Fibroblast of skin of left quadriceps (primary cell): ENCODE results near the gene MPPED1.

Source experiments
- DNase-seq, 2 experiments: peaks; one replicate each; pipeline ENCODE4 v3.0.0-alpha.2; 2013; ENCODE audit warnings: low read depth in 2 of 2

MPPED1 gene

DNA sequence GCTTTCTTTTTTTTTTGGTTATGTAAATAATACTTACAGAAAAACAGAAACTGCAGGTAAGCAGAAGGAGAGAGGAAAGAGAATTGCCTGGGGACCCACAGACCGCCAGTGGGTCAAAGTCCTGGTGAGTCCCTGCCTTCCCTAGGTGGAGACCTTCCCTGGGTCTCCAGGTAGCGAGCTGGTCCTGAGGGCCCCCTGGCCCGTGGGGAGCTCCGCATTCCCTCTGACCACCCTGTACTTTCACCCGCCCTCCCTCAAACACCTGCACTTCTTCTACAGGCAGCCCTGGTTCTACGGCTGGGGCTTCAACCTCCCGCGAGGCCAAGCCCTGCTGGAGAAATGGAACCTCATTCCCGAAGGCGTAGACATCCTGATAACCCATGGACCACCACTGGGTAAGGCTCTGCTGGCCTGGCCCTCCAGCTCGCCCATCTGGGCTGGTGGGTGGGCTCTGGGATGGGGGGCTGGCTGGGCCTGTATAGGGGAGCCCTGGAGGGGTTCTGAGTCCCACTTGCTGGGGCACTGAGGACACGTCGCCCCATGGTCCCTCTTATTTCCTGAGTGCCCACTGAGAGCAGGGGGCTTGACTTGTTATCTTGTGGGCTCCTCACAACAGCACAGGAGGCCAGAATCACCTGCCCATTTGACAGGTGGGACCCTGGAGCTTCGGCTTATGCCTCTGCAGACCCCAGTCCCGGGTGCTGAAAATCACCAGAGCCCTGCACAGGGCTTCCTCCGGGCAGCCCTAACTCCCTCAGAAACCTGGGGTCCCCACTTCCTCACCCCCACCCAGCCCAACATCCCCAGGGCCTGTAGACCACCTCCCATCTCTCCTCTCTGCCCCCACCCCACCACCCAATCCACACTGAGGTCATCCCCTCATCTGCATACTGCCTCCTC is 86.4 kb downstream of the MPPED1 start:
- DNase-seq = no peak

DNA sequence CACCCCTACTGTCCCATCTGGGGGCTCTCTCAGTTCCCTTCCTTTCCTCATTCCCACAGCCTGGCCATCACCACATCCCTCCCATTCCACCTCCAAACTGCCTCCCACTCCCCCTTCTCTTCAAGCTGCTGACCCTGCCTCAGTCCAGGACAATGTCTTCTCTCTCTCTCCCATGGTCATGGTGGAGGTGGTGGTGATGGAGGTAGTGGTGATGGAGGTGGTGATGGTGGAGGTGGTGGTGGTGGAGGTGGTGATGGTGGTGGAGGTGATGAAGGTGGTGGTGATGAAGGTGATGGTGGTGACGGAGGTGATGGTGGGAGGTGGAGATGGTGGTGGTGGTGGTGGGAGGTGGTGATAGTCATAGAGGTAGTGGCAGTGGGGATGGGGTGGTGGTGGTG is 87.0 kb downstream of the MPPED1 start:
- DNase-seq = no peak

DNA sequence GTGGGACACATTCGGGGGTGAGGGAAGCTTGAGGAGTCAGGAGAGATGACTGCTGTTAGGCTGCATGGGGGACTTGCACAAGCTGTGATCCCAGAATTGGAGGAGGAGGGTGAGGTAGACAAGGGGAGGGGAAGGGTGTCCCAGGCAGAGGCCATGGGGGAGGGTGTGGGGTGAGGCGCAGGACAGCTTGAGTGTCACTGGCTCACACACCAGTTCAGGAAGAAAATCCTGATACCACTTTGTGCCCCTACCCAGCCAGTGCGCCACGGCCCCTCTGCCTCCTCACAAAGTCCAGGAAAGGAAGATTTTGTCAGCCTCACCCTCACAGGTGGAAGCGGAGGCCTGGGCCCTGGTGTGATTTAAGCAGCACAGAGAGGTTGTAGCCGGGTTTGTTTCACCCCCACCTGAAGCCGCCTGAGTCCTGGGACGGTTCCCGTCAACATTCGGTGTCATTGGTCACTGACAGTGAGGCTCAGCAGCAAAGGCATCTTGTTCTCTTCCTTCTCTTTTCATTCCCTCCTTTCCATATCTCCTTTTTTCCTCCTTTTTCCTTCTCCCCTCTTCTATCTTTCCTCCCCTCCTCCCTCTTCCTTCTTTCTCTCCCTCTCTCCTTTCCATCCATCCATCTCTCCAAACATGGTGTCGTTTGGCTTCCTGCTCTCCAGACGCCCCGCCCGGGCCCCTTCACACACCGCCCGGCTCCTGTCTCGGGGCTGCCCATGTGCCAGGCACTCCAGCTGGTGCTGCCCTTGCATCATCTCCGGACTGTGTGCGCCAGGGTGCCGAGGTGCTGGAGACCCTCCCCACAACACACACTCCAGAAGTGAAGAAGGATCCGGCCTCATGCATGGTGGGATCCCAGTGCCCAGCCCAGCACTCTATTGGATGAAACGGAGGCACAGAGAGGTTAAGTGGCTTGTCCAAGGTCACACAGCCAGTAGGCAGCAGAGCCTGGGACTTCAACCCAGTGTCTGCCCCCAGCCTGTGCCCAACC is 89.3 kb downstream of the MPPED1 start:
- DNase-seq = no peak

DNA sequence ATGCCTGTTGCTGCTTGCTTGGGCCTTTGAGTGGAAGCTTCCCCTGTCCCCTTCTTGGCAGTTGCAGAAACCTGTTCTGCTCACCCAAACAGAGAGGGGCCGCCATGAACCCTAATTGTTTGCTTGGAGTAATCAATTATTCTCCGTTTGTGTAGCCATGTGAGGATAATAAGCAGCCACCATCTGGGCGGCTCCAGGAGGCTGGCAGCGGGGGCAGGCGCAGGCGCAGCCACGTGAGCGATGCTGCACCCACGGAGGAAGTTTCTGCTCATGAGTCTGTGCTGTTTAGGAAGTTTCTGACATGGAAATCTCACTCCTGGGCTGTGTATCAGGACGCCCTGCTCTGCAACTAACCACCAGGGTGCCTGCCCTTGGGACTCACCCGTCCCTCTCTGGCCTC is 90.1 kb downstream of the MPPED1 start:
- no peak for DNase-seq

DNA sequence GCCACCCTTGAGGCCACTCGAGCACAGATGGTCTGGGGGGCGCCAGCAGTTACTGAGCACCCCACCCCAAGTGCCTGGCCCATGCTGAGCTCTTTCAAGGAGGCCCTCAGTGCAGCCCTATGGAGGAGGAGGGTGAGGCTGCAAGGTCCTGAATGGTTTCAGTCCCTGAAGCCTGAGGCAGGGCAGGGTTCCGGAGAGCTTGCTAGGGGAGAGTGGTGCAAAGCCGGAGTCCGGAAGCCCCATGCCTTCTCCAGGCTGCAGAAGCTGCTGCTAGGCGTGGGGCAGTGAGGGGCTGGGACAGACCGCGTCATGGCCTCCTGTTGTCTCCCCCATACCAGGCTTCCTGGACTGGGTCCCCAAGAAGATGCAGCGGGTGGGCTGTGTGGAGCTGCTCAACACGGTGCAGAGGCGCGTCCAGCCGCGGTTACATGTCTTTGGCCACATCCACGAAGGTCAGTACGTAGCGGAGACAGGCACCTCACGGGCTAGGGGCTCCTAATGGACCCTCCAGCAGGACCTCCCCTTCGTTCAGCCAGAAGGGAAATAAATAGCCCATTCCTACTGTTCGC is 90.6 kb downstream of the MPPED1 start:
- no peak for DNase-seq

DNA sequence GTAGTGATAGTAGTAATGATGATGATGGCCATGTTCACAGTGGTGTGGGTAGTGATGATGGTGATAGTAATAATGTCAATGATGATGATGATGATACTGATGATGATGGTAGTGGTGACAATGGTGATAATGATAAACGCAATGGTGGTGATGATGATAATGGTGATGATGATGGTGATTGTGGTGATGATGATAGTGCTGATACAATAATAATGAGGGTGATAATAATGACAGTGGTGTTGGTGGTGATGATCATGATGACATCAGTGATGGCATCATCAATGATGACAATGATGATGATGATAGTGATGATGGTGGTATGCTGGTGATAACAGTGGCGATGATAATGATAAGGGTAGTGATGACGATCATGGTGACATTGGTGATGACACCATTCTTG is 92.3 kb downstream of the MPPED1 start:
- no peak for DNase-seq

DNA sequence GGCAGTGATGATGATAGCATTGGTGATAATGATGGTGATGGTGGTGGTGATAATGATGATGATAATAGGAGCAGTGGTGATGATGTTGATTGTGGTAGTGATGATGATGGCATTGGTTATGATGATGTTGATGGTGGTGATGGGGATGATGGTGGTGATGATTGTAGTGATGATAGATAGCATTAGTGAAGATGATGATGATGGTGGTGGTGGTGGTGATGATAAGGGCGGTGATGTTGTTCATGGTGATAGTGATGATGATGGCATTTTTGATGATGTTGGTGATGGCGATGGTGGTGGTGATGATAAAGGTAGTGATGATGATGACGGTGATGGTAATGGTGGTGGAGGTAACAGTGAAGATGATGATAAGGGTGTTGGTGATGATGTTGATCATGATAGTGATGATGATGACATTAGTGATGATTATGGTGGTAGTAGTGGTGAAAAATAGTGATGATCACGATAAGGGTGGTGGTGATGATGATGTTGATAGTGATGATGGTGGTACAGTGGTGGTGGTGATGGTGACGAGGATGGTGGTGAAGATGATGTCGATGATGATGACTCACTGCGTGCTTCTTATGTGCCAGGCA is 93.0 kb downstream of the MPPED1 start:
- no peak for DNase-seq

DNA sequence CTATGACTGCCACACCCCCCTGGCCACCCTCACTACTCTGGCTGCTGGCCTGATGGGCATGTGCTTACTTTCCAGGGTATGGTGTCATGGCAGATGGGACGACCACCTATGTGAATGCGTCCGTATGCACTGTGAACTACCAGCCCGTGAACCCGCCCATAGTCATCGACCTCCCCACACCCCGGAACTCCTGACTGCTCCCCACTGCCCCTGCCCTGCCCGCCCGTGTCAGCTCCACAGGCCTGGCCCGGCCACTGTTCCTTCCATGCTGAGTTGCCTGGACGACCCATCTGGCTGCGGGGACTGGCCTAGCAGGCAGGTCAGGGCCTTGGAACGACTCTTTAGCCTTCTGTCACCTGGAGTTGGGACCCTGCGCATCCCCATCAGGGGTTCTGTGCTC is 93.6 kb downstream of the MPPED1 start:
- no peak for DNase-seq

DNA sequence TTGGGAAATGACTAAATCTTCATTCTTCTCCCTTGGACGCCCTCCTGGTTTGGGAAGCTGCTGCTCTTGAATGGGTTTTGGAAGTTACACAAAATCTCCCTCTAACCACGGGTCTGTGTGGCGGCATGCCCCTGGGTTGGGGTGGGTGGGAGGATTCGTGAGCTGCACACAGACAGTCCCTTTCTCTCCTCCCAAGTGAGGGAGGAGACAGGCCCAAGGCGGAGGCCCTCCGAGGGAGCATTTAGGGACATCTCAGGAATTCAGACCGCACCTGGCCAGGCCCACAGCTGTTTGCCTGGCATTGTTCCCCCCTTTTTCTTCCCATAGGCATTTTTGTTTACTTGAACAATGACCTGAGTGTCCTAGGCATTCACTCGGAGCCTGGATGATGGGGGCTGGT is 94.1 kb downstream of the MPPED1 start:
- DNase-seq = no peak

DNA sequence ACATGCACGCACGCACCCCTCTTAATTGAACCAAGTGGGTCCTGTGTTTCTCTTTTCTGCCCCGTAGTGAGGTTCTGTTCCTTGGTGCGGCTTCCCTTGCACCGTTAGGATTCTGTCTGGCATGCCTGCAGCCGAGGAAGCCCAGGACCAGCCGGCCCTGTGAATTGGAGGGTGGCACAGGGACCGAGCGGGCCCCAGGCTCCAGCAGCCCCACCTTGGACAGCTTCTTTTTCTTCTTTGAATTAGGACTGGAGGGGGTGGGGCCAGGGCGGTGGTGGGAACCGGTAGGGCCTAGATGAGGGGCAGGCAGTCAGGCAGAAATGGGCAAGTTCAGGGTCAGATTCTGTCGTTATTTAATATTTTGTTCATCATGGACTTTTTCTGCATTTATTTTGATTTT is 94.7 kb downstream of the MPPED1 start:
- no peak for DNase-seq

DNA sequence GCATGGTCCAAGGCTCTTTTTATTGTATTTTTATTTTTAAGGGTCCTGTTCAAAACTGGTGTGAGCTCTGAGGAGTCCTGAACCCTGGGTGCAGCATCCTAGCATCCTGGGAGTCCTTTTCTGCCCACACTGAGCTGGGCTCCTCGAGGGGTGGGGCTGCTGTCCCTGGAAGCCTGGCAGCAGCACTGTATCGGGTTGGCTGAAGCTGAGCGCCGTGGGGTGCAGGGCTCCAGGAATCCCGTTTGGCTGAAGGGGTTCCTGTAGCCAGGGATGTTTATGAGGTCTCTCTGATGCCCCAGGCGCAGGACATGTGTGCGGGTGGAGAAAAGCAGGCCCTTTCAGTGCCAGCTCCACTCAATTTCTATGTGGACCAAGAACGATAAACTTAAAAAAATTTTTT is 95.4 kb downstream of the MPPED1 start:
- no peak for DNase-seq

DNA sequence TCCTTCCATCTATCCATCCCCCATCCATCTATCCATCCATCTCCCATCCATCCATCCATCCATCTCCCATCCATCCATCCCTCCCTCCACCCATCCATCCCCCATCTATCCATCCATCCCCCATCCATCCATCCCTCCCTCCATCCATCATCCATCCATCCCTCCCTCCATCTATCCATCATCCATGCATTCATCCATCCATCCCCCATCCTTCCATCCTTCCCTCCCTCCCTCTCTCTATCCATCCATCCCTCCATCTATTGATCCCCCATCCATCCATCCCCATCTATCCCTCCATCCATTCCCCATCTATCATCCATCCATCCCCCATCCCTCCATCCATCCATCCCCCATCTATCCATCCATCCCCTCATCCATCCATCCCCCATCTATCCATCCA is 96.7 kb downstream of the MPPED1 start:
- no peak for DNase-seq

DNA sequence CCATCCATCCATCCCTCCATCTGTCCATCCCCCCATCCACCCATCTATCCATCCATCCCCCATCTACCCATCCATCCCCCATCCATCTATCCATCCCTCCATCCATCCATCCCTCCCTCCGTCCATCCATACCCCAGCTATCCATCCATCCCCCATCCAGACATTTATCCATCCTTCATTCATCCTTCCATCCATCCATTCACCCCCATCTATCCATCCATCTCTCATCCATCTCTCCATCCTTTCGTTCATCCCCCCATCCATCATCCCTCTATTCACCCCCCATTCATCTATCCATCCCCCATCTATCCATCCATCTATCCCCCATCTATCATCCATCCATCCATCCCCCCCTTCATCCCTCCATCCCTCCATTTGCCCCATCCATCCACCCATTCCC is 97.5 kb downstream of the MPPED1 start:
- DNase-seq = no peak

DNA sequence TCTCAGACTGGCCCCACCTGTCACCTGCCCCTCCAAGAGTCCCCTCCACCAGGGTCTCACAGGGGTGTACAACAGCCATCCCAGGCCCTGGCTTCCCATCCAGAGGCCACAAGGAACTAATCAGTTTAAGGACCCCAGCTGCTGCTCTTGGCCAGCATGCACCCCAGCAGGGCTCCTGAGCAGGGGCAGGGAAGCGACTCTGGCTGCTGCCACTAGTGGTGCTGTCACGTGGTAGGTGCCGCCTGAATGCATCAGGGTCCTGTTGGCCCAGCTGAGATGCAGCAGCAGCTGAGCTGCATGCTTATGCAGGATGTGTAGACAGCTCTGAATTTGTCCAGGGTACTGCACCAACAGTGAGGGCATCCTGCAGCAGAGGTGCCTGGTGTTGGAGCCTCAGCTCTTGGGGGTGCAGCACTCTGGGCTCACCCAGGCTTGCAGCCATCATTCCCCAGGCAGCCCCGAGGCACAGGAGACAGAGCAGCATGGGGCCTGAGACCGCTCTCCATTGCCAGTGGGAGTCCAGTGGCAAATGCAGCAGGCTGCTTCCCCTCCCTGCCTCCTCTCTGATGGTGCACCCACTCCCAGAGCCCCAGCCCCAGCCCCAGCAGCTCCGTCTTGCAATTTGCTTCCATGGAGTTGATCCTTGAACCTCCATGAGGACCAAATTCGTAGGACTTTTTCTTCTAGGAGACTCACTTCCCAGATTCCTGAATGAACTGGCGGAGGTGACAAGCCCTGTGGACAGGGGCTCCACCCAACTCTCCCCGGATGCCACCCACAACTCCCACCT is 98.7 kb downstream of the MPPED1 start:
- no peak for DNase-seq

DNA sequence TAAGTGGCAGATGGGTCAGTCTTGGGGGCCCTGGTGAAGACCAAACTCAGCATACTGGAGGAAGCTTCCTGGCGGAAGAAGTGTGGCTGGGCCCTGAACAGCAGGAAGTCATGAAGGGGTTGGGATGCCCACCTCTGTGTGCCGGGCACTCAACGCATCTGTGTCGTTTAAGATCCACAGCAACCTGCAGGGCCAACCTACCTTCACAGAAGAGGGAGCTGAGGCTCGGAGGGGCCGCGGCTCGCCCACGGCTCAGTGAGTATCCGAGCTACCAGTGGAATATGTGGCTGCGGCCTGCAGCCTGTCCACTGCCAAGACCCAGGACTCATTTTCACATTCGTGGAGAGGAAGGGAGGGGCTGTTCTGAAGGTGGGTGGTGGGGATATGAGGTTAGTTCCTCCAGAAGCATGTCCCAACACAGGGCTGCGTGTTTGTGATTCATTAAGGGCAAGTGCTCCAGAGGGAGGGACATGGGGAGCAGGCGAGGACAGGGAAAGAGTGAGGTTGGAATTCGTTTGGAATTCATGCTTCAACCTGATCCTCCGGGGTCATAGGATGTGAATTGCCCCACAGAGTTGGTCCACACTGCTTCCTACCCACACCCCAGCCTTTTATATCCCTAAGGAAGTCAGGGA is 99.6 kb downstream of the MPPED1 start:
- DNase-seq = no peak

DNA sequence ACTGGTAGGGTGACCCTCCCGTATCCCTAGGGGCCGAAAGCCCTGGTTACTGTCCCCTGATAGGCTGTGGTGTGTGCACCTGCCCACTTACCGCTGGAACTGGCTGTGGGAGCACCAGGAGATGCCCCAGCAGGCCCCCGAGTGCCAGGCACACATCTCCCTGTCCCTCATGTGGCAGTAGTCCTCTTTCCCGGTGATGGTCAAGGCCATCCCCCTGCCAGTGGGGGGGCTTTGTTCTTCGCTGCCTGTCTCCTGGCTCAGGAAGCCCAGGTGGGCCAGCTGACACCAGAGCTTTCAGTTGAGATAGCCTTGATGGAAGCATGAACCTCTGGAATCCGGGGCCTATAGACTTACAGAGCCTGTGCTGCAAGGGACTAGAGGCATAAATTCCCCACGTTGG is 100.5 kb downstream of the MPPED1 start:
- DNase-seq = no peak

DNA sequence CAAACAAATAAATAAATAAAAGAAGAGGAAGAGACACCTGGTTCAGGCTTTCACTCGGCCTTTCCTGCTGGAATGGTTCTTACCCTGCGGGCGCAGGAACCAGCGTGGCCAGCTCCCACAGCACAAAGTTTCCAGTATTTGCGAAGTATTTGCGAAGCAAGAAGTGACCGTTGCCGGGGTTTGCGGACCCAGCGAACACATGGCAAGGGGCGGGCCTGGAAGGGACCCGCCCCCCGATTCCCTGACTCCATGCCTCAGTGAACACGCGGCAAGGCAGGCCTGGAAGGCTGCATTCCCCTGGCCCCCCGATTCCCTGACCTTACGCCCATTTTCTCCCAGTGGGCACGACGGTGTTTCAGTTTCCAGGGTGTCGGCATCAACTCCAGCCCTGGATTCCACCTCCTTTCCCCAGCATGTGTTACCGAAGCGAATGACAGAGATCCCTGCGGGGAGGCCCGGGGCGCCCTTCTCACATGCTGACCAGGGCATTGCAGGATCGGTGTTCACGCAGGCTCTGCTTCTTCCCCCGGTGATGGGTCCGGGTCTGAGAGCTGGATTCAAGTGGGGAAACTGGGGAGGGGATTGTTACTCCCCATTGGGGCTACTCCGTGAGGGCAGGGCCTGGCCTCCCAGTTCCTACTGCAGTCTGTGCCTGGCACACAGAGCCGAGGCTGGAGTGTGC is 102.8 kb downstream of the MPPED1 start:
- DNase-seq = no peak

DNA sequence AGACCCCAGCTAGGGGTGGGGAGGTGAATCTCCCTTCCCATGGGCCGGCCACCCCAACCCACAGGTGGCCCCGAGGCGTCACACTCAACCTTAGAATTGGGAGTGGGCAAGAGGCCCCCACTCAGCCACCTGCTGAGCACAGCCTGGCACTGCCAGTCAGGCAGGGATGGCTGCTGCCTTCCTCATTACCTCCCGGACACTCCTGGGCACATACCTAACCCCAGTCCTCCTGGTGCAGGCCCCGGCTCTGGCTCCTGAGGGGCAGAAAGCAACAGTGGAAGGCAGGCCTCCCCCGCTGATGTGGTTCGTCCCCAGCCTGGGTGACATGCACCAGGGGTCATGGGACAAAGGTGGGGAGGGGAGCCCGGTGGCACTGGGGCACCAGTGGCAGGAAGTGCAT is 103.6 kb downstream of the MPPED1 start:
- no peak for DNase-seq

DNA sequence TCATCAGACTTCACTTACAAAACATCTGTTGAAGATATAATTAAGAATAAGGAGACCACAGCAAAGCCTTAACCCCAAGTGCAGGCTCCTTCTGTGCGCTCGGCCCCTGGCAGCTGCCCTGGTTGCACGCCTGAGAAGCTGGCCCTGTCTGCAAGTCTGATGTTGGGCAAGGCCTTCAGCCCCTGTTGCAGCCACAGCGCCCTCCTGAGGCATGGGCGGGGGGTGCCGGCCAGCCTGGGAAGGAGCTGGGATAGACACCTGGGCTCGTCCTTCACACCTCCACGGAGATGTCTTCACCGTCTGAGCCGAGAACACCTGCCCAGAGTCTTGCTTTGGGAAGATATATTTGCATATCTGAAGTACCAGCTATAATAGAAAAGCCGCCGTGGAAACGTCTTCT is 104.1 kb downstream of the MPPED1 start:
- DNase-seq = no peak

DNA sequence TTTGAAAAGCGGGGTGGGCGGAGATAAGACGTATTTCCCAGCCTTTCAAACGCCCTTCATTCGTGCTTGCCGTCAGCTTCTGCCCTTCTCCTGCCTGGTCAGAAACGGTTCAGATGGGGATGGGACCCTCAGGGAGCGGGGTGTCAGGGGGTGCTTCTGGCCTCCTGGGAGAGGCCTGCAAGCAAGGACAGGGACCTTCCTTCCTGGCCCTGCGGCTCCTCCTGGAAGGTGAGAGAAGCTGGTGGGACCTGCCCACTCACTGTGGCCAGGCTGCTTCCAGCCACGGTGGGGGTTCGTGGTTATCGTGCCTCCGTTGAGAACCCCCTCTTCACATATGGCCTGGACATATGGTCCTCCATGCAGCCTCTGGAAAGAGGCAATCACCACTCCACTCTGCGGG is 104.6 kb downstream of the MPPED1 start:
- DNase-seq = no peak
